B cell (primary cell): ENCODE measurements around the gene ARHGAP30. TPM values are rescaled to one million over a fixed set of nuclear protein-coding genes. Genes with fewer than 3 reads are reported as not detected.

Source experiments
- ATAC-seq: fragments of 200-7000 bp; cut with Tn5 transposase; one replicate; pipeline ENCODE4 v1.10.0; 2021; ENCODE audit warnings: low read depth, mild to moderate bottlenecking, moderate number of reproducible peaks, moderate library complexity
- CTCF ChIA-PET: fragments of 350-600 bp; sonication (Branson Sonifier 250); formaldehyde crosslinking; loops from one replicate; lab custom pipeline; 2021; ENCODE audit warnings: antibody characterized with exemption, inconsistent platforms; lab: Charles Lee
- POLR2A ChIA-PET: fragments of 350-600 bp; sonication (Branson Sonifier 250); formaldehyde crosslinking; loops from one replicate; lab custom pipeline; 2021; ENCODE audit warnings: antibody characterized with exemption; lab: Charles Lee
- DNase-seq: peaks from one replicate; pipeline ENCODE4 v3.0.0; 2013
- H2AFZ ChIP-seq: 2 replicates; pipeline ENCODE4 v1.6.1; 2012; ENCODE audit warnings: mild to moderate bottlenecking, low read depth, low read length; ENCODE audit not compliant: insufficient read depth, poor library complexity, severe bottlenecking
- H3K27ac ChIP-seq, 2 donors: 1 replicate in 1 of 2; 2 replicates in 1 of 2; pipeline ENCODE4 v1.5.1; 2012 to 2013; ENCODE audit warnings: low read length in 2 of 2, mild to moderate bottlenecking in 2 of 2, moderate library complexity in 1 of 2
- H3K27me3 ChIP-seq, 4 experiments: fragments of 200-600 bp in 1 of 4; sonication (generic) in 1 of 4; replicated peaks in 1 of 4; 1 replicate in 2 of 4; 2 replicates in 2 of 4; pipeline versions ENCODE4 v1.6.1 to v1.7.0; 2013 to 2016; ENCODE audit warnings: low read length in 3 of 4, mild to moderate bottlenecking in 2 of 4, mixed read lengths in 1 of 4, moderate library complexity in 1 of 4; ENCODE audit not compliant: insufficient read depth in 4 of 4, control insufficient read depth in 3 of 4; ENCODE audit errors: control extremely low read depth in 1 of 4
- H3K36me3 ChIP-seq, 2 experiments: replicated peaks in 1 of 2; 1 replicate in 1 of 2; 2 replicates in 1 of 2; pipeline versions ENCODE4 v1.6.1 to v1.7.1; 2013; ENCODE audit warnings: low read length in 1 of 2; ENCODE audit not compliant: insufficient read depth in 2 of 2, control insufficient read depth in 1 of 2; ENCODE audit errors: control extremely low read depth in 1 of 2, extremely low read depth in 1 of 2
- H3K4me1 ChIP-seq, 2 donors: fragments of 200-600 bp in 1 of 2; sonication (generic) in 1 of 2; 1 replicate in 1 of 2; 2 replicates in 1 of 2; pipeline versions ENCODE4 v1.5.1 to v1.6.1; 2013 to 2017; ENCODE audit warnings: low read length in 2 of 2; ENCODE audit not compliant: control insufficient read depth in 2 of 2, insufficient read depth in 2 of 2
- H3K4me2 ChIP-seq: replicated peaks from 2 replicates; pipeline ENCODE3; 2012; ENCODE audit warnings: mild to moderate bottlenecking, low read depth, low read length; ENCODE audit not compliant: poor library complexity, severe bottlenecking
- H3K4me3 ChIP-seq, 5 experiments: fragments of 200-600 bp in 1 of 5; sonication (generic) in 1 of 5; 1 replicate in 3 of 5; 2 replicates in 2 of 5; pipeline versions ENCODE4 v1.5.1 to v1.7.0; 2011 to 2016; ENCODE audit warnings: low read length in 4 of 5, mild to moderate bottlenecking in 4 of 5, low read depth in 2 of 5, control low read depth in 1 of 5, moderate library complexity in 1 of 5; ENCODE audit not compliant: insufficient read depth in 1 of 5; ENCODE audit errors: control extremely low read depth in 1 of 5, extremely low read depth in 1 of 5
- H3K79me2 ChIP-seq: fragments of 200-600 bp; sonication (generic); one replicate; pipeline ENCODE4 v1.6.0; 2016; ENCODE audit warnings: low read length; ENCODE audit not compliant: control insufficient read depth, insufficient read depth
- H3K9ac ChIP-seq: fragments of 200-600 bp; sonication (generic); 2 replicates; pipeline ENCODE4 v1.6.1; 2017; ENCODE audit warnings: mild to moderate bottlenecking, low read length, moderate library complexity
- H3K9me3 ChIP-seq, 3 donors: one replicate each; pipeline versions ENCODE4 v1.6.1 to v1.7.1; 2013; ENCODE audit warnings: low read length in 2 of 3; ENCODE audit not compliant: control insufficient read depth in 2 of 3, insufficient read depth in 1 of 3; ENCODE audit errors: control extremely low read depth in 1 of 3
- H4K20me1 ChIP-seq: 2 replicates; pipeline ENCODE4 v1.6.0; 2012; ENCODE audit warnings: mild to moderate bottlenecking, low read length; ENCODE audit not compliant: insufficient read depth, control insufficient read depth, poor library complexity, severe bottlenecking
- H3K27ac Mint-ChIP-seq: one replicate; pipeline ENCODE4 v1.8.0; 2021; ENCODE audit warnings: mixed read lengths
- H3K27me3 Mint-ChIP-seq: one replicate; pipeline ENCODE4 v1.8.0; 2021; ENCODE audit warnings: mixed read lengths
- H3K4me1 Mint-ChIP-seq: one replicate; pipeline ENCODE4 v1.8.0; 2021; ENCODE audit warnings: mixed read lengths
- H3K4me3 Mint-ChIP-seq: one replicate; pipeline ENCODE4 v1.8.0; 2021; ENCODE audit warnings: mixed read lengths
- H3K9me3 Mint-ChIP-seq: one replicate; pipeline ENCODE4 v1.8.0; 2022; ENCODE audit warnings: mixed read lengths; ENCODE audit not compliant: insufficient read depth
- CTCF ChIP-seq: fragments of 200-600 bp; IDR thresholded peaks from one replicate; pipeline ENCODE4 v1.8.0; 2022; ENCODE audit warnings: antibody characterized with exemption, mild to moderate bottlenecking
- EZH2 ChIP-seq: IDR thresholded peaks from 2 replicates; pipeline ENCODE4 v1.6.1; 2012; ENCODE audit warnings: borderline replicate concordance, low read depth, mild to moderate bottlenecking, moderate library complexity, low read length; ENCODE audit not compliant: insufficient read depth, poor library complexity, severe bottlenecking
- WGBS: methylation state at CpG from one replicate; pipeline ENCODE4 v1.1.5; 2013; ENCODE audit warnings: missing lambda C conversion rate; ENCODE audit not compliant: insufficient coverage; 5-methylcytosine and 5-hydroxymethylcytosine counted together
- intact Hi-C: fragments of 100-400 bp; cut with micrococcal nuclease; formaldehyde crosslinking; loops from one replicate; pipeline ENCODE4 v1.10.0; 2022
- polyA plus RNA-seq: library from polyadenylated mRNA; depleted of rRNA; stranded (reverse); fragments of >200 nt; gene quantifications from 2 replicates; pipeline ENCODE4 v1.2.3, GENCODE V29; 2012
- total RNA-seq, 2 donors: library from RNA; stranded (reverse); fragments of 120-200 nt in 1 of 2; gene quantifications; 1 replicate in 1 of 2; 2 replicates in 1 of 2; pipeline versions ENCODE4 v1.2.3 to v1.2.4, GENCODE V29; 2013 to 2022

Gene ARHGAP30
- total and polyA plus RNA-seq, 2 donors (not counting 1 experiment from before 2014, with no cell fraction given): 122 to 146 TPM

- Histone ChIP-seq H3K79me2 (peaks cover 45% of the 10 kb centered on the region), H3K4me2 (peak overlapping the region; percentile 92), H3K27ac (peak overlapping the region; percentile 99), H3K4me1 (peaks cover 37 to 50% of the 10 kb centered on the region in 2 donors), H3K27me3 (no peaks in the 10 kb centered on the region), H3K4me3 (peak overlapping the region in 1 of 5 experiments; percentile 95), H3K9me3 (no peaks in the 10 kb centered on the region), H3K9ac (peak overlapping the region; percentile 95), H4K20me1 (peaks cover 8% of the 10 kb centered on the region), H2AFZ (no peak overlapping the region), H3K36me3 (peaks cover 3 to 60% of the 10 kb centered on the region in 2 experiments)
- ChIA-PET CTCF (interaction anchor here (0.8 to 10.4 kb wide), 14 partner anchors 7 to 179 kb away, joined by 3 to 127 read pairs (median 7); partner anchors contain the start of genes ARHGAP30, F11R, KLHDC9 and TOMM40L), POLR2A (interaction anchor here (0.9 to 5.1 kb wide), 6 partner anchors 10 to 85 kb away, joined by 3 to 108 read pairs (median 13); partner anchors contain the start of genes ARHGAP30, DEDD and TSTD1)
- peaks cover 52% of the 10 kb centered on the region for H3K4me1 Mint-ChIP-seq
- H3K27ac Mint-ChIP-seq: peak overlapping the region; percentile 100
- TF ChIP-seq EZH2: no peak
- TF ChIP-seq CTCF: no peak
- H3K27me3 Mint-ChIP-seq: no peaks in the 10 kb centered on the region
- no peak for ATAC-seq
- intact Hi-C loops: loop anchor here (10.0 kb wide), 3 partner anchors 53 to 1123 kb away; partner anchors contain the start of genes COPA, NCSTN and TAGLN2
- no peaks in the 10 kb centered on the region for H3K9me3 Mint-ChIP-seq
- H3K4me3 Mint-ChIP-seq: peak overlapping the region; percentile 99
- DNase-seq: no peak
- WGBS: 99% methylated on average over 17 of the region's 18 CpGs
Measured at GRCh38 chr1:161047436-161048420, 22.0 kb downstream of the ARHGAP30 start.
